ENCODE results near the gene GEN1. TPM values are rescaled to one million over a fixed set of nuclear protein-coding genes. Genes with fewer than 3 reads are reported as not detected.

Gene GEN1
- total and polyA plus RNA-seq, 10 of the 15 experiments (the other 5 are each of a cell fraction or from before 2014, with no cell fraction given): 6.0 to 49.6 (median 36.0) TPM

DNA sequence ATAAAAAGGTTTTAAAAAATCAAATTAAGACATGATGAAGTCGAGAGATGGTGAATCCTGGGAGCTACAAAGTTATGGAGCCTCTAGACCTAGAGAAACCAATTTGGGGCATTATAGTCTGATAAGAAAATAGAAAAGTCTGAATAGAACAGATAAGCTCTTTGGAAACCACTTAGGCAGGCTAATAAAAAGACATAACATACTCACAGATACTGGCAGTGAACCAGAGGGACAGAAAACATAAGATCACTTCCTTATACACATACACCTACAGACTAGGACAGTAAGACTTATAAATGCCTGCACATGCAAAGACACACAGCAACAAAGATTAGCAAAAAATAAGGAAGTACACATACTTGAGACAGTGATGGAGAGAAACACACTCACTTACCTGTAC lies 20.3 kb upstream of the GEN1 start:
- Histone ChIP-seq H3K4me3 (no peak overlapping the region), H3K4me2 (ENCODE audit: control insufficient read depth, insufficient read depth) (no peak overlapping the region), H3K9ac (ENCODE audit: control insufficient read depth, insufficient read depth, low read length) (no peak overlapping the region), H3K27me3 (replicated peaks in 1 of 2; ENCODE audit: control insufficient read depth in 2 of 2, insufficient read depth in 2 of 2, low read length in 1 of 2) (no peaks in the 10 kb centered on the region), H3K9me3 (replicated peaks; ENCODE audit: control insufficient read depth, insufficient read depth, low read length) (no peaks in the 10 kb centered on the region), H3K27ac (ENCODE audit: control insufficient read depth, insufficient read depth) (no peak overlapping the region), H2AFZ (ENCODE audit: control insufficient read depth, low read depth, low read length) (no peak overlapping the region), H3K79me2 (ENCODE audit: control insufficient read depth, insufficient read depth, low read length) (no peaks in the 10 kb centered on the region), H4K20me1 (ENCODE audit: control insufficient read depth, insufficient read depth) (no peaks in the 10 kb centered on the region), H3K36me3 (ENCODE audit: control insufficient read depth in 2 of 2, insufficient read depth in 2 of 2, low read length in 1 of 2) (peaks cover 0 to 34% of the 10 kb centered on the region in 2 experiments; a peak in 3 of 4 replicates), H3K4me1 (ENCODE audit: control insufficient read depth, insufficient read depth, low read length) (no peaks in the 10 kb centered on the region)
- POLR2A ChIA-PET: interaction anchor here (0.5 to 1.5 kb wide), 3 partner anchors 17 to 39 kb away, joined by 3 to 6 read pairs (median 4); no protein-coding TSS in a partner anchor
- SMC1A ChIA-PET (ENCODE audit: uncharacterized antibody, unreplicated experiment): interaction anchor here (0.9 to 3.9 kb wide), 11 partner anchors 9 to 112 kb away, joined by 3 to 20 read pairs (median 4); no protein-coding TSS in a partner anchor
- ATAC-seq (no peak), FAIRE-seq (no peak), DNase-seq (ENCODE audit: low read depth, low spot score) (no peak)
- no TSS peak for BruUV-seq (replicated peaks)
- CTCF ChIA-PET: interaction anchor here (0.7 to 6.7 kb wide), 6 partner anchors 10 to 416 kb away, joined by 3 to 32 read pairs (median 6); no protein-coding TSS in a partner anchor
- TF ChIP-seq RELA (IDR thresholded peaks at IDR 0.05; ENCODE audit: borderline replicate concordance, partially characterized antibody) (no peak), LARP7 (IDR thresholded peaks at IDR 0.05) (no peak), CREM (IDR thresholded peaks at IDR 0.05; ENCODE audit: low read depth) (no peak), HDAC2 (IDR thresholded peaks at IDR 0.05) (no peak), SUZ12 (IDR thresholded peaks at IDR 0.05; ENCODE audit: unreplicated experiment) (no peak), NBN (IDR thresholded peaks at IDR 0.05) (no peak)
- TF ChIP-seq, protein P1, sequence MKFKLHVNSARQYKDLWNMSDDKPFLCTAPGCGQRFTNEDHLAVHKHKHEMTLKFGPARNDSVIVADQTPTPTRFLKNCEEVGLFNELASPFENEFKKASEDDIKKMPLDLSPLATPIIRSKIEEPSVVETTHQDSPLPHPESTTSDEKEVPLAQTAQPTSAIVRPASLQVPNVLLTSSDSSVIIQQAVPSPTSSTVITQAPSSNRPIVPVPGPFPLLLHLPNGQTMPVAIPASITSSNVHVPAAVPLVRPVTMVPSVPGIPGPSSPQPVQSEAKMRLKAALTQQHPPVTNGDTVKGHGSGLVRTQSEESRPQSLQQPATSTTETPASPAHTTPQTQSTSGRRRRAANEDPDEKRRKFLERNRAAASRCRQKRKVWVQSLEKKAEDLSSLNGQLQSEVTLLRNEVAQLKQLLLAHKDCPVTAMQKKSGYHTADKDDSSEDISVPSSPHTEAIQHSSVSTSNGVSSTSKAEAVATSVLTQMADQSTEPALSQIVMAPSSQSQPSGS (IDR thresholded peaks at IDR 0.05; ENCODE audit: low read length): no peak
- intact Hi-C loops (cut with micrococcal nuclease; ENCODE audit: unreplicated experiment) (no loop called here), in situ Hi-C loops (cut with MboI) (no loop called here)
- RAD21 ChIA-PET (ENCODE audit: unreplicated experiment): interaction anchor here (1.0 kb wide), 1 partner anchor 9 kb away, joined by 3 read pairs; no protein-coding TSS in a partner anchor
- WGBS (ENCODE audit: insufficient coverage, insufficient replicate concordance, low lambda C conversion rate, missing lambda C conversion rate): 100% methylated on average over 1 of the region's 1 CpG
